ENCODE measurements around the gene TESK2. TPM values are rescaled to one million over a fixed set of nuclear protein-coding genes. Genes with fewer than 3 reads are reported as not detected.

Gene TESK2
- total and polyA plus RNA-seq, 2 of the 8 experiments (the other 6 are each of a cell fraction or from before 2014, with no cell fraction given), result 10.8 to 12.6 TPM

- Histone ChIP-seq H3K4me3 (ENCODE audit: extremely low read depth in 1 of 4, insufficient read depth in 2 of 4, low read depth in 3 of 4, low read length in 4 of 4) (no peak overlapping the region), H3K4me2 (ENCODE audit: insufficient read depth in 1 of 2, low read depth in 2 of 2, low read length in 2 of 2) (no peak overlapping the region), H2BK15ac (ENCODE audit: low read length) (no peak overlapping the region), H3K27ac (ENCODE audit: low read depth, low read length) (no peak overlapping the region), H3K9me3 (ENCODE audit: insufficient read depth in 2 of 2, low read depth in 1 of 2, low read length in 1 of 2) (no peaks in the 10 kb centered on the region), H3K79me2 (ENCODE audit: control insufficient read depth in 1 of 2, insufficient read depth in 2 of 2, low read length in 2 of 2) (peaks cover 0 to 26% of the 10 kb centered on the region in 2 experiments; a peak in 2 of 4 replicates), H4K5ac (ENCODE audit: insufficient read length, low read depth, low read length) (no peak overlapping the region), H4K91ac (replicated peaks; ENCODE audit: insufficient read length, low read length) (no peak overlapping the region), H2BK20ac (ENCODE audit: low read length) (no peak overlapping the region), H3K56ac (replicated peaks; ENCODE audit: insufficient read length, low read depth, low read length) (no peak overlapping the region), H3K4ac (replicated peaks; ENCODE audit: insufficient read length, low read depth, low read length) (no peak overlapping the region), H3K27me3 (replicated peaks in 1 of 4; ENCODE audit: control insufficient read depth in 3 of 4, extremely low read depth in 1 of 4, insufficient read depth in 3 of 4, low read length in 3 of 4) (no peaks in the 10 kb centered on the region), H3K18ac (ENCODE audit: extremely low read depth, low read length) (no peak overlapping the region), H3K4me1 (replicated peaks in 1 of 4; ENCODE audit: control insufficient read depth in 3 of 4, insufficient read depth in 4 of 4, low read length in 3 of 4) (peaks cover 0 to 5% (median 3%) of the 10 kb centered on the region in 4 experiments; a peak in 6 of 7 replicates), H4K20me1 (replicated peaks in 1 of 2; ENCODE audit: control insufficient read depth in 1 of 2, insufficient read depth in 2 of 2, low read length in 2 of 2) (no peaks in the 10 kb centered on the region), H3K14ac (ENCODE audit: insufficient read length) (no peak overlapping the region), H4K8ac (ENCODE audit: extremely low read depth, insufficient read depth, low read length) (no peak overlapping the region), H3K9ac (replicated peaks in 1 of 4; ENCODE audit: extremely low read depth in 1 of 4, low read depth in 3 of 4, low read length in 3 of 4) (no peak overlapping the region; a peak in 1 of 7 replicates), H3K36me3 (ENCODE audit: control insufficient read depth in 2 of 4, insufficient read depth in 4 of 4, low read length in 3 of 4) (peaks cover 8 to 32% (median 26%) of the 10 kb centered on the region in 4 experiments; a peak in 5 of 8 replicates), H3K23me2 (ENCODE audit: low read depth, low read length) (peaks cover 4% of the 10 kb centered on the region), H2BK12ac (ENCODE audit: low read depth, low read length) (no peak overlapping the region), H2AFZ (ENCODE audit: low read length) (no peak overlapping the region), H3K23ac (ENCODE audit: insufficient read length) (no peak overlapping the region), H2BK120ac (replicated peaks; ENCODE audit: low read depth, low read length) (no peak overlapping the region), H3K79me1 (ENCODE audit: low read depth, low read length) (peaks cover 9% of the 10 kb centered on the region; the same call in 1 of the 2 replicates), H2AK5ac (ENCODE audit: low read depth, low read length) (no peak overlapping the region), H2BK5ac (ENCODE audit: low read depth, low read length) (no peak overlapping the region)
- no peak for DNase-seq (ENCODE audit: low read depth in 1 of 2, low spot score in 2 of 2)
- POLR2A ChIA-PET (ENCODE audit: partially characterized antibody), result interaction anchor here (2.2 to 21.4 kb wide), 3 partner anchors 11 to 527 kb away, joined by 4 to 472 read pairs (median 21); partner anchors contain the start of genes BTBD19 and HPDL
- 92% methylated on average over 4 of the region's 4 CpGs; no CpG with 5 or more reads in 1 of the 2 experiments for WGBS, 2 experiments (ENCODE audit: extremely low coverage in 1 of 2, insufficient coverage in 1 of 2, insufficient read length in 1 of 2, insufficient replicate concordance in 2 of 2, low coverage in 1 of 2, low lambda C conversion rate in 2 of 2, missing lambda C conversion rate in 1 of 2)
- CTCF ChIA-PET (ENCODE audit: partially characterized antibody), result interaction anchor here (0.9 to 1.6 kb wide), 4 partner anchors 12 to 325 kb away, joined by 3 to 6 read pairs (median 4); partner anchors contain the start of gene HECTD3
- no peak for TF ChIP-seq POU5F1 (IDR thresholded peaks at IDR 0.05; ENCODE audit: low read depth, low read length)
- no peak for TF ChIP-seq TAF7 (optimal IDR thresholded peaks at IDR 0.05; ENCODE audit: borderline replicate concordance, low read depth, low read length)
- TF ChIP-seq SP4 (IDR thresholded peaks at IDR 0.05; ENCODE audit: low read length), result no peak
- no peak for TF ChIP-seq SIN3A (conservative IDR thresholded peaks at IDR 0.05 in 1 of 2, IDR thresholded peaks at IDR 0.05 in 1 of 2; ENCODE audit: low read depth in 1 of 2, low read length in 2 of 2)
- TF ChIP-seq FOSL1 (IDR thresholded peaks at IDR 0.05; ENCODE audit: insufficient read depth, low read depth, low read length), result no peak
- TF ChIP-seq HDAC2 (IDR thresholded peaks at IDR 0.05; ENCODE audit: borderline replicate concordance in 1 of 2, low read depth in 2 of 2, low read length in 2 of 2), result no peak
- no peak for TF ChIP-seq SIRT6 (IDR thresholded peaks at IDR 0.05; ENCODE audit: low read length)
- no peak for TF ChIP-seq RFX5 (IDR thresholded peaks at IDR 0.05; ENCODE audit: borderline replicate concordance, low read depth, low read length)
- no peak for TF ChIP-seq KDM4A (IDR thresholded peaks at IDR 0.05; ENCODE audit: low read depth, low read length, severe bottlenecking)
- FAIRE-seq, result no peak
These were observed 155.1 kb downstream of the TESK2 start for GRCh38 chr1:45335855-45336324.
